Erythroblast (primary cell): ENCODE data around the gene AUTS2.

Experiments used
- GATA1 ChIP-seq: IDR thresholded peaks from 2 replicates; pipeline ENCODE4 v1.6.1; 2011; ENCODE audit warnings: low read depth, mild to moderate bottlenecking, control low read depth, low read length, moderate library complexity
- POLR2A ChIP-seq: IDR thresholded peaks from 2 replicates; pipeline ENCODE4 v1.6.1; 2011; ENCODE audit warnings: mild to moderate bottlenecking, low read length

DNA sequence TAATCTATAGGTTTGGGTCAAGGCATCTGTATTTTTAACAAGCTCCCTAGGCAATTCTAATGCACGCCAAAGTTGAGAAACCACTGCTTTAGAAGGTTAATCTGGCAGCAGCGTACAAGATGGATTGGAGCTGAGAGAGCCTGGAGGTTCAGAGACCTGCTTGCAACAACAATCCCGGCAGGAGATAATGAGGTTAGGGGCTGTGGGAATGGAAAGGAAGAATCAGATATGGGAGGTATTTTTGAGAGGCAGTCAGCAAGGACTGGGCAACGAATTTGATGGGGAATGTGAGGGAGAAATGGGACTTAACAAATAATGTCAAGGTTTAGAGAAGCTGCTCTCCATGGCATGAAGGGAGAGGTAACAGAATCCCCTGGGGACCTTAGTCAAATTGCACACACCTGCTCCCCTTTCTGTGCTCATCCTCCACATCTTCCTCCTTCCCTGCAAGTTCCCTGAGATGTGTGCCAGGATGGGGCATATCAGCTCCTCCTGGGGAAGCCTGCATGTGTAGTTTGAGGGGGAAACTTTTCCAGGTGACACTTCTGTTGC is 802.6 kb downstream of the AUTS2 start:
- TF ChIP-seq POLR2A (no peak), GATA1 (no peak)
